HepG2 (cell line): ENCODE results near the gene MAP2K5.

Source experiments
- ATF1 ChIP-seq: IDR thresholded peaks from 2 replicates; pipeline ENCODE4 v1.6.1; 2016; ENCODE audit warnings: mild to moderate bottlenecking, control low read depth
- HOXA5 ChIP-seq: sonication (generic); formaldehyde crosslinking; IDR thresholded peaks from 2 replicates; pipeline ENCODE4 v1.4.0; 2020; ENCODE audit warnings: missing genetic modification reagents
- IRX3 ChIP-seq: sonication (generic); formaldehyde crosslinking; IDR thresholded peaks from 2 replicates; pipeline ENCODE4 v1.8.1; 2023; ENCODE audit warnings: mild to moderate bottlenecking, low read depth, missing genetic modification reagents, borderline replicate concordance
- KDM1A ChIP-seq: IDR thresholded peaks from 2 replicates; pipeline ENCODE4 v1.6.1; 2016; ENCODE audit warnings: missing compliant biosample characterization
- NONO ChIP-seq, 2 experiments: fragments of 450-650 bp in 1 of 2; sonication (generic) in 1 of 2; formaldehyde crosslinking in 1 of 2; IDR thresholded peaks in 1 of 2; conservative IDR thresholded peaks in 1 of 2; 2 replicates each; pipeline versions ENCODE4 v1.6.1 to v1.8.0; 2017 to 2022; ENCODE audit warnings: mild to moderate bottlenecking in 1 of 2, missing genetic modification reagents in 1 of 2, moderate library complexity in 1 of 2
- RAD21 ChIP-seq: fragments of 450-650 bp; formaldehyde crosslinking; IDR thresholded peaks from 2 replicates; pipeline ENCODE4 v1.5.0; 2020; ENCODE audit warnings: mild to moderate bottlenecking
- ZNF253 ChIP-seq: sonication (generic); formaldehyde crosslinking; IDR thresholded peaks from 2 replicates; pipeline ENCODE4 v1.8.0; 2022; ENCODE audit warnings: mild to moderate bottlenecking, missing genetic modification reagents, borderline replicate concordance
- TF ChIP-seq, protein P1 (sequence below): sonication (generic); formaldehyde crosslinking; IDR thresholded peaks from 2 replicates; pipeline ENCODE4 v1.5.0; 2020; ENCODE audit warnings: mild to moderate bottlenecking, missing genetic modification reagents, moderate library complexity
- TF ChIP-seq, protein P2 (sequence below): sonication (generic); formaldehyde crosslinking; IDR thresholded peaks from 2 replicates; pipeline ENCODE4 v1.4.0; 2020; ENCODE audit warnings: missing genetic modification reagents
- TF ChIP-seq, protein P3 (sequence below): sonication (generic); formaldehyde crosslinking; IDR thresholded peaks from 2 replicates; pipeline ENCODE4 v1.9.0; 2021; ENCODE audit warnings: missing genetic modification reagents, borderline replicate concordance

GRCh38 chr15:67716171-67716570, 173.7 kb downstream of the MAP2K5 start:
- TF ChIP-seq, protein P1, sequence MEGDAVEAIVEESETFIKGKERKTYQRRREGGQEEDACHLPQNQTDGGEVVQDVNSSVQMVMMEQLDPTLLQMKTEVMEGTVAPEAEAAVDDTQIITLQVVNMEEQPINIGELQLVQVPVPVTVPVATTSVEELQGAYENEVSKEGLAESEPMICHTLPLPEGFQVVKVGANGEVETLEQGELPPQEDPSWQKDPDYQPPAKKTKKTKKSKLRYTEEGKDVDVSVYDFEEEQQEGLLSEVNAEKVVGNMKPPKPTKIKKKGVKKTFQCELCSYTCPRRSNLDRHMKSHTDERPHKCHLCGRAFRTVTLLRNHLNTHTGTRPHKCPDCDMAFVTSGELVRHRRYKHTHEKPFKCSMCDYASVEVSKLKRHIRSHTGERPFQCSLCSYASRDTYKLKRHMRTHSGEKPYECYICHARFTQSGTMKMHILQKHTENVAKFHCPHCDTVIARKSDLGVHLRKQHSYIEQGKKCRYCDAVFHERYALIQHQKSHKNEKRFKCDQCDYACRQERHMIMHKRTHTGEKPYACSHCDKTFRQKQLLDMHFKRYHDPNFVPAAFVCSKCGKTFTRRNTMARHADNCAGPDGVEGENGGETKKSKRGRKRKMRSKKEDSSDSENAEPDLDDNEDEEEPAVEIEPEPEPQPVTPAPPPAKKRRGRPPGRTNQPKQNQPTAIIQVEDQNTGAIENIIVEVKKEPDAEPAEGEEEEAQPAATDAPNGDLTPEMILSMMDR (CRISPR knock-in tag): no peak
- TF ChIP-seq RAD21 (CRISPR knock-in tag) (no peak), HOXA5 (CRISPR knock-in tag) (no peak), KDM1A (CRISPR knock-in tag) (no peak), NONO (IDR thresholded peaks at IDR 0.05) (no peak), NONO (CRISPR knock-in tag; conservative IDR thresholded peaks at IDR 0.05) (no peak), ZNF253 (CRISPR knock-in tag) (no peak), IRX3 (no peak), ATF1 (CRISPR knock-in tag) (no peak)
- TF ChIP-seq, protein P2, sequence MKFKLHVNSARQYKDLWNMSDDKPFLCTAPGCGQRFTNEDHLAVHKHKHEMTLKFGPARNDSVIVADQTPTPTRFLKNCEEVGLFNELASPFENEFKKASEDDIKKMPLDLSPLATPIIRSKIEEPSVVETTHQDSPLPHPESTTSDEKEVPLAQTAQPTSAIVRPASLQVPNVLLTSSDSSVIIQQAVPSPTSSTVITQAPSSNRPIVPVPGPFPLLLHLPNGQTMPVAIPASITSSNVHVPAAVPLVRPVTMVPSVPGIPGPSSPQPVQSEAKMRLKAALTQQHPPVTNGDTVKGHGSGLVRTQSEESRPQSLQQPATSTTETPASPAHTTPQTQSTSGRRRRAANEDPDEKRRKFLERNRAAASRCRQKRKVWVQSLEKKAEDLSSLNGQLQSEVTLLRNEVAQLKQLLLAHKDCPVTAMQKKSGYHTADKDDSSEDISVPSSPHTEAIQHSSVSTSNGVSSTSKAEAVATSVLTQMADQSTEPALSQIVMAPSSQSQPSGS (CRISPR knock-in tag): no peak
- TF ChIP-seq, protein P3, sequence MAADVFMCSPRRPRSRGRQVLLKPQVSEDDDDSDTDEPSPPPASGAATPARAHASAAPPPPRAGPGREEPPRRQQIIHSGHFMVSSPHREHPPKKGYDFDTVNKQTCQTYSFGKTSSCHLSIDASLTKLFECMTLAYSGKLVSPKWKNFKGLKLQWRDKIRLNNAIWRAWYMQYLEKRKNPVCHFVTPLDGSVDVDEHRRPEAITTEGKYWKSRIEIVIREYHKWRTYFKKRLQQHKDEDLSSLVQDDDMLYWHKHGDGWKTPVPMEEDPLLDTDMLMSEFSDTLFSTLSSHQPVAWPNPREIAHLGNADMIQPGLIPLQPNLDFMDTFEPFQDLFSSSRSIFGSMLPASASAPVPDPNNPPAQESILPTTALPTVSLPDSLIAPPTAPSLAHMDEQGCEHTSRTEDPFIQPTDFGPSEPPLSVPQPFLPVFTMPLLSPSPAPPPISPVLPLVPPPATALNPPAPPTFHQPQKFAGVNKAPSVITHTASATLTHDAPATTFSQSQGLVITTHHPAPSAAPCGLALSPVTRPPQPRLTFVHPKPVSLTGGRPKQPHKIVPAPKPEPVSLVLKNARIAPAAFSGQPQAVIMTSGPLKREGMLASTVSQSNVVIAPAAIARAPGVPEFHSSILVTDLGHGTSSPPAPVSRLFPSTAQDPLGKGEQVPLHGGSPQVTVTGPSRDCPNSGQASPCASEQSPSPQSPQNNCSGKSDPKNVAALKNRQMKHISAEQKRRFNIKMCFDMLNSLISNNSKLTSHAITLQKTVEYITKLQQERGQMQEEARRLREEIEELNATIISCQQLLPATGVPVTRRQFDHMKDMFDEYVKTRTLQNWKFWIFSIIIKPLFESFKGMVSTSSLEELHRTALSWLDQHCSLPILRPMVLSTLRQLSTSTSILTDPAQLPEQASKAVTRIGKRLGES (CRISPR knock-in tag): no peak
